Measurements from ENCODE around the gene MSRB3. TPM values are rescaled to one million over a fixed set of nuclear protein-coding genes. Genes with fewer than 3 reads are reported as not detected.

The MSRB3 gene
- total RNA-seq, 2 donors from 2014 or later, result 299 to 329 TPM

DNA sequence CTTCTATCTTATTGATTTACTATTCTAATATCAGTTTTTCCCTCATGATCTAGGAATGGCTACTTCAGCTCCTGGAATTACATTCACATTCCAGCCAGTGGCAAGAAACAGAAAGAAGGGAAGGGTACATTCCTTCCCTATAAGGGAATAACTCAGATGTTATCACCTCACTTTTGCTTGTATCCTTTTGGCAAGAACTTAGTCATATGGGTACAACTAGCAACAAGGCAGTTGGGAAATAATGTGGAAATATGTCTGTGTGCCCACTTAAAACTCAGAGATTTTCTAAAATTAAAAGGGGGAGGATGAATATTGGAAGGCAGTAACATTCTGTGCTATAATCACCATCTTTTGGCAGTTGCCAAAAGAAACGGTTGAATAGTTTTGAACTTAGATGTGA lies 85.6 kb downstream of the MSRB3 start:
- DNase-seq (ENCODE audit: low spot score), result no peak
- intact Hi-C loops (cut with DNase I), result no loop called here

DNA sequence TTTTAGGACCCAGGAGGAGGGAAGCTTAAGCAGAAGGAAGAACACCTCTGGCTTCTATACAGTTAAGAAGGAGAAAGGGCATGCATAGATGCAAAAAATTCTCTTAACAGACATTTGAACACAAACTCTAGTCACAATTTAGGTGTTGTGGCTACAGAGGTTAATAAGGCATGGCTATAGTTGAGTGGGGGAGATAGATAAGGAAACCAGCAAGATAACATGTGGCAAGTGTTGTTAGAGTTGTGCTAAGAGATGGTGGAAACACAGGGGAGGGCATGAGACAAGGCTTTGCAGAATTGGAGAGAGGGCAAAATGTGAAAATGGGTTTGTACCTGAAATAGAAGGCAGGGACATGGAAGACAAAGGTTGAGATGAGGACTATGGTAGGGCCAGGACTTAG lies 88.9 kb downstream of the MSRB3 start:
- intact Hi-C loops (cut with DNase I), result no loop called here
- DNase-seq (ENCODE audit: low spot score), result no peak

DNA sequence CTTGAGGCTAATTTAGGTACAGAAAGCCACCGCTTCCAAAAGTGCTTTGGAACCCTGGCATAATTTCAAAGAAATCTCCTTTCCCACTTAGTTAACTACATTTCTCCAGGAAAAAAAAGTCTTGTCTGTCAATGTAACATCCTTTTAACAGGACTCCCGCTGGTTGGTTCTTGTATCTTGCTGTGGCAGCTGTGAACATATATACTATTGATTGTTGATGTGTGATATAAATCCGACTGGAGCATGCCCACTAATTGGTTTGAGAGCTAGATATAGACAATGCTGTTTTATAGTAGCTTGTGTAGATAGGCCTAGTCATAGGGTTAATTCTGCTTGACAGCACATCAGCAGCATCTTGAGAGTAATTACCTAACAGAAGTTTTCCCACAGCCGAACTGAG lies 89.6 kb downstream of the MSRB3 start:
- intact Hi-C loops (cut with DNase I), result no loop called here
- no peak for DNase-seq (ENCODE audit: low spot score)

- DNase-seq (ENCODE audit: low spot score), result no peak
- intact Hi-C loops (cut with DNase I), result no loop called here
Measured at GRCh38 chr12:65372574-65372973, 94.1 kb downstream of the MSRB3 start.

DNA sequence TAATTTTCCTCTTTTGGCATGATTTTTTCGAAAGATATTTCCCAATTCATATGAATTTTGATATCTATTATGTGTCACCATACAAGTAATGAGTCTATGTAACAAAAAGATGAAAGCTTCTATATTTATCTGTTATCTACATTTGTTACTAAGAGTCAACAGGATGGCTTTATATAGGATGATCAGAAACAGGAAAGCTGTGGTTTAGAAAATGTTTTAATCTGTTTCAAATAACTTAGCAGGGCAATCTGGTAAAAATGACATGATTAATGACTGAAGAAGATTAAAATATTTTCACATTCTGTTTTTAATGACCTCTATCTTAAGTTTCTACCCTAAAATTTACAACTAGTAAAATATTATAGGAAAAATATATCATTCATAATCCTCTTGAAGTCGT lies 105.8 kb downstream of the MSRB3 start:
- intact Hi-C loops (cut with DNase I), result no loop called here

DNA sequence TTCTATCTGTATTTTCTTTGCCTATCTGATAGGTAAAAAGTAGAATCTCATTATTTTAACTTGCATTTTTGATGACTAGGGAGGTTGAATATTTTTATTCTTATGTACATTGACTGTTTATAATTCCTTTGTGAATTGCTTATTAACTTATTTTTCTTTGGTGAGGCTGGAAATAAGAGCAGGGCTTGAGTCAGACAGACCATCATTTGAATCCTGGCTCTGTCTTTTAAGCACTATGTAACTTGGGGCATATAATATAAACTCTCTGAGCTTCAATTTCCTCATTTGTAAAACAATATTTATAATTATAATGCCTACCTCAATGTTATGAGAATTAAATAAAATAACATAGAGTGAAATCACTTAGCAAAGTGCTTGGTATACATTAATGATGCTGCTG lies 108.9 kb downstream of the MSRB3 start:
- DNase-seq (ENCODE audit: low spot score), result no peak
- intact Hi-C loops (cut with DNase I), result no loop called here

More for the DNA sequence above, 105.8 kb downstream of the MSRB3 start:
- no peak for DNase-seq (ENCODE audit: low spot score)

- no peak for DNase-seq (ENCODE audit: low spot score)
- intact Hi-C loops (cut with DNase I), result no loop called here
Measured at GRCh38 chr12:65389436-65389835, 111.0 kb downstream of the MSRB3 start.

GRCh38 chr12:65391711-65392110 lies 113.2 kb downstream of the MSRB3 start:
- intact Hi-C loops (cut with DNase I), result no loop called here
- no peak for DNase-seq (ENCODE audit: low spot score)

GRCh38 chr12:65392491-65392890 lies 114.0 kb downstream of the MSRB3 start:
- intact Hi-C loops (cut with DNase I), result no loop called here
- DNase-seq (ENCODE audit: low spot score), result no peak

- peak; percentile 52 for DNase-seq (ENCODE audit: low spot score)
- intact Hi-C loops (cut with DNase I), result no loop called here
Measured at GRCh38 chr12:65403188-65403587, 124.7 kb downstream of the MSRB3 start.

- no peak for DNase-seq (ENCODE audit: low spot score)
- intact Hi-C loops (cut with DNase I), result no loop called here
Measured at GRCh38 chr12:65407388-65408149, 129.1 kb downstream of the MSRB3 start.

DNA sequence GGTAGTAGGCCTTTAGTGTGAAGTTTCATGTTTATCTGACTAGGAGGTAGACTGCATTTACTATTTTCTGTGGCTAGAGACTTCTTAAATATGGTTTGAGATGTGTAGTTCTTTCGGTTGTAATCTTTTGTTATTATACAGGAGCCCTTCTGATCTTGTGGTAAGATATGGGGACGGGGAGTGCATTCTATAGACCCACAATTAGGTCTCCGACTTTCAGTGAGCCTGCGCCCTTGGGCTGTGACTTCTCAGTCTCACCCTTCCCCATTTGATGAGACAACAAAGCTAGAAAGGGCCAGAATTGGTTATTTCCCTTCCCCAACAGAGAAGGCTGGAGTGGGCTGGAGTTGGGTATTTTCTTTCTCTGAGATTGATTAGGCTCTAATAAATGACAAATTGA lies 130.0 kb downstream of the MSRB3 start:
- DNase-seq (ENCODE audit: low spot score), result no peak
- intact Hi-C loops (cut with DNase I), result no loop called here

DNA sequence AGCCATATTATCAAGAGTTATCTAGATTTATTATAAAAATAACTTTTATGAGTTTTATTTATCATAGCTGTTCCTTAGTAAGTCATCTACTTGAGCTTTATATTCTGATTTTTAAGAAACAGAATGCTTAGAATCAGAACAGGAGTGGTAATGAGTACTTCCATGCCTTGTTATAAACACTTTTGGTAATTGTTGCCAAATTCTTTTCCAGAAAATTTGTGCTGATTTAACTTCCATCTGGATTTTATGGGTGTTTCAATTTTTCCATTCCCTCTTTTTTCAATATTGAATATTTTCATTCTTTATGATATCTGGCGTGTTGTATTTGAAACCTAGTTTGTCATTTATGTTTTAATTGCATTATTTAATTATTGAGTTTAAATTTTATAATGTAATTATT lies 131.2 kb downstream of the MSRB3 start:
- intact Hi-C loops (cut with DNase I), result no loop called here
- no peak for DNase-seq (ENCODE audit: low spot score)

DNA sequence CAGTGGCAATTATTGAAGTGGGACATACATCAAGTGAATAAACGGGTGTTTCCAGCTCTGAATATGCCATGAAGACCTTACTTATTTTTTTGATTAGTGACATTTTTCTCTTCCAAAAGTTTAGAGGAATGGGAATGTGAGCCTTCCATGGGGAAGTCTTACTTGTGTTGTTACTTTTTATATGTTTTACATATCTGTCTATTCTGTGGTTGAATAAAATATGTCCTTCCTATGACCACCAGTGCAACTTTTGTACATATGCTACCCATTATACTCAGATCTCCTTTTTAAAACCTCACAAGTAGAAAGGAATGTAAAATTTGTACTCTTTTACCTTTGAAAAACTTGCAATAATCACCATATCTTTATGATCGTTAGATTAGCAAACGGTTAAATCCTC lies 132.7 kb downstream of the MSRB3 start:
- intact Hi-C loops (cut with DNase I), result no loop called here
- no peak for DNase-seq (ENCODE audit: low spot score)

- intact Hi-C loops (cut with DNase I), result no loop called here
- DNase-seq (ENCODE audit: low spot score), result no peak
Measured at GRCh38 chr12:65414526-65414925, 136.0 kb downstream of the MSRB3 start.

GRCh38 chr12:65415826-65416225 lies 137.3 kb downstream of the MSRB3 start:
- intact Hi-C loops (cut with DNase I), result no loop called here
- DNase-seq (ENCODE audit: low spot score), result no peak

GRCh38 chr12:65419284-65420072 lies 141.0 kb downstream of the MSRB3 start:
- intact Hi-C loops (cut with DNase I), result no loop called here
- peak; percentile 61 for DNase-seq (ENCODE audit: low spot score)

DNA sequence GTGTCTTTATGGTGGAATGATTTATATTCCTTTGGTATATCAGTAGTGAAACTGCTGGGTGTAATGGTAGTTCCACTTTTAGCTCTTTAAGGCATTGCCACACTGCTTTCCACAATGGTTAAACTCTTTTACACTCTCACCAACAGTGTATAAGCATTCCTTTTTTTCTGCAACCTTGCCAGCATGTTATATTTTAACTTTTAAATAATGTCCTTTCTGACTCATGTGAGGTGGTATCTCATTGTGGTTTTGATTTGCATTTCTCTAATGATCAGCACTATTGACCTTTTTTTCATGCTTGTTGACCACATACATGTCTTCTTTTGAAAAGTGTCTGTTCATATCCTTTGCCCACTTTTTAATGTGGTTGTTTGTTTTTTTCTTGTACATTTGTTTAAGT lies 142.5 kb downstream of the MSRB3 start:
- DNase-seq (ENCODE audit: low spot score), result no peak
- intact Hi-C loops (cut with DNase I), result no loop called here

DNA sequence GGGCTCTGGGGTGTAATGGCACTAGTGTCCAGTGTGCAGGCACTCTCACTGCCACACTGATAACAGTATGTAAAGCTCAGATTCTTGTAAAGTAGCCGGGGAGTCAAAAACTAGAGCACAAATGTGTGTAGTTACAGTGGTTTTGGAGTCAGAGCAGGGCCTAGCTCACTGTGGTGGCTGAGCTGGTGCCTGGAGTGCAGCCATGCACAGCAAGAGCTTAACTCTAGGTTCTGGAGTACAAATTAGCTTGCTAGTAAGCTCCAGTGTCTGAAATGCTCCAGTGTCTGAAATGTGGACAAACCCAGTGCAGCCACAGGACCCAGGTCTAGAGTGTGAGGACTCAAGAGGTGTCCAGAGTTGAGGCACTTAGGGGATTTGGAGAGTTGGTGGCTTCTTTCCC lies 149.2 kb downstream of the MSRB3 start:
- intact Hi-C loops (cut with DNase I), result no loop called here
- no peak for DNase-seq (ENCODE audit: low spot score)

GRCh38 chr12:65430006-65430405 lies 151.5 kb downstream of the MSRB3 start:
- no peak for DNase-seq (ENCODE audit: low spot score)
- intact Hi-C loops (cut with DNase I), result no loop called here
